ENCODE results near the gene FBLN7.

The FBLN7 gene

GRCh38 chr2:112138159-112139032, at the start of gene FBLN7:
TSS of gene FBLN7 (plus strand) at chr2:112138385. CDS start at chr2:112138656, 271 bp downstream.
- DNase-seq (ENCODE audit: low read depth), result no peak
- TF ChIP-seq CTCF (IDR thresholded peaks at IDR 0.05; ENCODE audit: low read depth, low read length, missing control alignments), result no peak
- H3K4me3 ChIP-seq (ENCODE audit: low read depth, low read length), result peak within 1 kb of the TSS; percentile 51

GRCh38 chr2:112089375-112089774, 48.8 kb upstream of the FBLN7 start:
- no peak for TF ChIP-seq CTCF (IDR thresholded peaks at IDR 0.05; ENCODE audit: low read depth, low read length, missing control alignments)
- no peak overlapping the region for H3K4me3 ChIP-seq (ENCODE audit: low read depth, low read length)
- DNase-seq (ENCODE audit: low read depth), result no peak

- no peak for TF ChIP-seq CTCF (IDR thresholded peaks at IDR 0.05; ENCODE audit: low read depth, low read length, missing control alignments)
- no peak overlapping the region for H3K4me3 ChIP-seq (ENCODE audit: low read depth, low read length)
- no peak for DNase-seq (ENCODE audit: low read depth)
Measured at GRCh38 chr2:112092286-112093041, 45.7 kb upstream of the FBLN7 start.

GRCh38 chr2:112093216-112093615, 45.0 kb upstream of the FBLN7 start:
- no peak for DNase-seq (ENCODE audit: low read depth)
- no peak for TF ChIP-seq CTCF (IDR thresholded peaks at IDR 0.05; ENCODE audit: low read depth, low read length, missing control alignments)
- no peak overlapping the region for H3K4me3 ChIP-seq (ENCODE audit: low read depth, low read length)

- H3K4me3 ChIP-seq (ENCODE audit: low read depth, low read length), result no peak overlapping the region
- no peak for DNase-seq (ENCODE audit: low read depth)
- no peak for TF ChIP-seq CTCF (IDR thresholded peaks at IDR 0.05; ENCODE audit: low read depth, low read length, missing control alignments)
Measured at GRCh38 chr2:112095681-112096080, 42.5 kb upstream of the FBLN7 start.

GRCh38 chr2:112096098-112096497, 42.1 kb upstream of the FBLN7 start:
- DNase-seq (ENCODE audit: low read depth), result no peak
- TF ChIP-seq CTCF (IDR thresholded peaks at IDR 0.05; ENCODE audit: low read depth, low read length, missing control alignments), result no peak
- H3K4me3 ChIP-seq (ENCODE audit: low read depth, low read length), result no peak overlapping the region
